GM23338 (cell line): ENCODE results near the gene IQGAP2. TPM values are rescaled to one million over a fixed set of nuclear protein-coding genes. Genes with fewer than 3 reads are reported as not detected.

ENCODE experiments used
- ATAC-seq: fragments of 200-7000 bp; cut with Tn5 transposase; 3 replicates; pipeline ENCODE4 v1.9.1; 2020
- DNase-seq: peaks from one replicate; pipeline ENCODE4 v3.0.0-alpha.2; 2015; ENCODE audit warnings: low spot score
- H2AFZ ChIP-seq: fragments of 200-600 bp; sonication (generic); 2 replicates; pipeline ENCODE4 v1.8.0; 2016; ENCODE audit warnings: antibody characterized with exemption, mild to moderate bottlenecking, moderate library complexity
- H3F3A ChIP-seq: fragments of 200-600 bp; sonication (generic); replicated peaks from 2 replicates; pipeline ENCODE4 v1.8.0; 2017; ENCODE audit warnings: antibody characterized with exemption, mixed run types, low read depth
- H3K27ac ChIP-seq: fragments of 200-600 bp; sonication (generic); 2 replicates; pipeline ENCODE4 v1.6.1; 2016; ENCODE audit warnings: low read depth
- H3K27me3 ChIP-seq: fragments of 200-600 bp; sonication (generic); 2 replicates; pipeline ENCODE4 v1.8.0; 2016; ENCODE audit warnings: mild to moderate bottlenecking, mixed run types, moderate library complexity; ENCODE audit not compliant: insufficient read depth
- H3K36me3 ChIP-seq: fragments of 200-600 bp; sonication (generic); 2 replicates; pipeline ENCODE4 v1.8.0; 2016; ENCODE audit warnings: mild to moderate bottlenecking; ENCODE audit not compliant: insufficient read depth
- H3K4me1 ChIP-seq: fragments of 200-600 bp; sonication (generic); 2 replicates; pipeline ENCODE4 v1.8.0; 2016; ENCODE audit warnings: mild to moderate bottlenecking, moderate library complexity; ENCODE audit not compliant: insufficient read depth
- H3K4me2 ChIP-seq: fragments of 200-600 bp; sonication (generic); 2 replicates; pipeline ENCODE4 v1.7.1; 2017; ENCODE audit warnings: mixed run types
- H3K4me3 ChIP-seq: fragments of 200-600 bp; sonication (generic); 2 replicates; pipeline ENCODE4 v1.6.1; 2016; ENCODE audit warnings: mixed run types
- H3K79me2 ChIP-seq: fragments of 200-600 bp; sonication (generic); replicated peaks from 2 replicates; pipeline ENCODE4 v1.8.0; 2017; ENCODE audit warnings: mild to moderate bottlenecking; ENCODE audit not compliant: insufficient read depth
- H3K9me2 ChIP-seq: fragments of 200-600 bp; sonication (generic); 2 replicates; pipeline ENCODE4 v1.8.0; 2017; ENCODE audit not compliant: insufficient read depth
- H4K20me1 ChIP-seq: fragments of 200-600 bp; sonication (generic); replicated peaks from 2 replicates; pipeline ENCODE4 v1.8.0; 2017; ENCODE audit warnings: mild to moderate bottlenecking; ENCODE audit not compliant: insufficient read depth
- H3K27ac Mint-ChIP-seq: 2 replicates; pipeline ENCODE4 v1.8.0; 2020; ENCODE audit warnings: inconsistent platforms, mild to moderate bottlenecking, moderate library complexity, mixed read lengths
- H3K27me3 Mint-ChIP-seq: 3 replicates; pipeline ENCODE4 v1.8.0; 2022; ENCODE audit warnings: low read depth, mild to moderate bottlenecking, moderate library complexity, mixed read lengths, inconsistent platforms; ENCODE audit not compliant: insufficient read depth, poor library complexity
- H3K36me3 Mint-ChIP-seq: 3 replicates; pipeline ENCODE4 v1.8.0; 2021; ENCODE audit warnings: low read depth, mild to moderate bottlenecking, inconsistent platforms, moderate library complexity, mixed read lengths
- H3K4me1 Mint-ChIP-seq: 3 replicates; pipeline ENCODE4 v1.8.0; 2020; ENCODE audit warnings: mild to moderate bottlenecking, inconsistent platforms, mixed read lengths
- H3K4me3 Mint-ChIP-seq: 3 replicates; pipeline ENCODE4 v1.8.0; 2021; ENCODE audit warnings: moderate library complexity, mild to moderate bottlenecking, inconsistent platforms, mixed read lengths
- H3K9me3 Mint-ChIP-seq: 3 replicates; pipeline ENCODE4 v1.8.0; 2020; ENCODE audit warnings: moderate library complexity, mild to moderate bottlenecking, inconsistent platforms, mixed read lengths
- CREB1 ChIP-seq: fragments of 250-450 bp; sonication (Bioruptor Pico); IDR thresholded peaks from 2 replicates; pipeline ENCODE4 v1.5.0; 2020; ENCODE audit warnings: low read depth, mild to moderate bottlenecking, moderate library complexity
- EZH2 ChIP-seq: fragments of 200-600 bp; sonication (generic); IDR thresholded peaks from one replicate; pipeline ENCODE4 v1.8.0; 2017; ENCODE audit warnings: antibody characterized with exemption, mild to moderate bottlenecking, low read depth; ENCODE audit not compliant: unreplicated experiment
- EZH2phosphoT487 ChIP-seq: fragments of 200-600 bp; sonication (generic); IDR thresholded peaks from one replicate; pipeline ENCODE4 v1.8.1; 2018; ENCODE audit warnings: antibody characterized with exemption; ENCODE audit not compliant: unreplicated experiment
- JUNB ChIP-seq: IDR thresholded peaks from one replicate; pipeline ENCODE4 v1.6.1; 2016; ENCODE audit warnings: antibody characterized with exemption; ENCODE audit not compliant: unreplicated experiment
- NANOG ChIP-seq: IDR thresholded peaks from 2 replicates; pipeline ENCODE4 v1.6.1; 2016; ENCODE audit warnings: antibody characterized with exemption, borderline replicate concordance
- POLR2AphosphoS5 ChIP-seq: IDR thresholded peaks from 2 replicates; pipeline ENCODE4 v1.6.1; 2016; ENCODE audit warnings: antibody characterized with exemption, low read depth
- STAT1 ChIP-seq: IDR thresholded peaks from one replicate; pipeline ENCODE4 v1.6.1; 2016; ENCODE audit warnings: antibody characterized with exemption; ENCODE audit not compliant: unreplicated experiment
- ZNF114 ChIP-seq: fragments of 250-450 bp; sonication (Bioruptor Pico); IDR thresholded peaks from 2 replicates; pipeline ENCODE4 v1.5.0; 2020; ENCODE audit warnings: mild to moderate bottlenecking, moderate library complexity
- ZNF331 ChIP-seq: fragments of 250-450 bp; sonication (Bioruptor Pico); IDR thresholded peaks from 2 replicates; pipeline ENCODE4 v1.5.0; 2020; ENCODE audit warnings: low read depth, mild to moderate bottlenecking, moderate library complexity
- polyA plus RNA-seq: library from polyadenylated mRNA; unstranded; fragments of >200 nt; fragmentation: Nextera tagmentation; extraction: Ambion mirVana; gene quantifications from 2 replicates; pipeline ENCODE4 v1.2.1, GENCODE V29; 2016
- total RNA-seq: library from RNA; depleted of rRNA; stranded (reverse); fragments of >200 nt; shearing (Covaris generic); gene quantifications from 2 replicates; pipeline ENCODE4 v1.2.3, GENCODE V29; 2014
- TF ChIP-seq, protein P1 (sequence below): fragments of 250-450 bp; sonication (Bioruptor Pico); IDR thresholded peaks from 2 replicates; pipeline ENCODE4 v1.5.0; 2020; ENCODE audit warnings: mild to moderate bottlenecking, moderate library complexity
- TF ChIP-seq, protein P2 (sequence below): IDR thresholded peaks from one replicate; pipeline ENCODE4 v1.6.1; 2018; ENCODE audit warnings: antibody characterized with exemption; ENCODE audit not compliant: unreplicated experiment
- TF ChIP-seq, protein P3 (sequence below), 2 experiments: fragments of 200-600 bp in 1 of 2; sonication (generic) in 1 of 2; conservative IDR thresholded peaks; 2 replicates each; pipeline versions ENCODE4 v1.5.1 to v1.6.1; 2016 to 2017; ENCODE audit warnings: antibody characterized with exemption in 2 of 2, low read depth in 2 of 2, mild to moderate bottlenecking in 2 of 2, moderate library complexity in 1 of 2
- TF ChIP-seq, protein P4 (sequence below): IDR thresholded peaks from 2 replicates; pipeline ENCODE4 v1.6.1; 2016; ENCODE audit warnings: antibody characterized with exemption

IQGAP2 gene
- total and polyA plus RNA-seq, 2 experiments from 2014 or later = 60.0 to 86.5 TPM

DNA sequence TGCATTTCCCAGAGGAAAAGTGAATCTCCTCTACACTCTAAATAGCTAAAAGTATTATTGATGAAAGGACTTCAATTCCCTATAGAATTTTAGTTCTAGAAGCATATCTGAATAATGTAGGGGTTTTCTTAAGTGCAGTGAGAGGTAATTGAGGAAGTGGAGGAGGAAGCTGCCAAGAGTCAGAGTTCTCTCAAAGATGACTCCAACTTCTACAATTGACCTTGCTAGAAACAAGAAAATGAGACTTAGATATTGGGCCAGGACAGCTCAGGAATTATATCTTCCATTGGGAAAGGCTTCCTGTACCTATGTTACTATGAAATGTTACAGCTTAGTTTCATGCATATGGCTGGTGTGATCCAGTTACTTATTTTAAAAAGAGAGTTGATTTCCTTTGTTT lies 302.5 kb downstream of the IQGAP2 start:
- Histone ChIP-seq H3K36me3 (0 out of 2 replicates have a peak, but pooled peaks cover 6% of the 10 kb centered on the region), H3K4me2 (no peak overlapping the region), H3K27me3 (no peaks in the 10 kb centered on the region), H3K9me2 (no peaks in the 10 kb centered on the region), H2AFZ (no peak overlapping the region), H3F3A (no peaks in the 10 kb centered on the region), H3K79me2 (no peaks in the 10 kb centered on the region), H3K4me3 (no peak overlapping the region), H3K4me1 (no peaks in the 10 kb centered on the region), H4K20me1 (no peaks in the 10 kb centered on the region), H3K27ac (no peak overlapping the region)
- TF ChIP-seq ZNF331 (CRISPR knock-in tag) = no peak
- TF ChIP-seq, protein P1, sequence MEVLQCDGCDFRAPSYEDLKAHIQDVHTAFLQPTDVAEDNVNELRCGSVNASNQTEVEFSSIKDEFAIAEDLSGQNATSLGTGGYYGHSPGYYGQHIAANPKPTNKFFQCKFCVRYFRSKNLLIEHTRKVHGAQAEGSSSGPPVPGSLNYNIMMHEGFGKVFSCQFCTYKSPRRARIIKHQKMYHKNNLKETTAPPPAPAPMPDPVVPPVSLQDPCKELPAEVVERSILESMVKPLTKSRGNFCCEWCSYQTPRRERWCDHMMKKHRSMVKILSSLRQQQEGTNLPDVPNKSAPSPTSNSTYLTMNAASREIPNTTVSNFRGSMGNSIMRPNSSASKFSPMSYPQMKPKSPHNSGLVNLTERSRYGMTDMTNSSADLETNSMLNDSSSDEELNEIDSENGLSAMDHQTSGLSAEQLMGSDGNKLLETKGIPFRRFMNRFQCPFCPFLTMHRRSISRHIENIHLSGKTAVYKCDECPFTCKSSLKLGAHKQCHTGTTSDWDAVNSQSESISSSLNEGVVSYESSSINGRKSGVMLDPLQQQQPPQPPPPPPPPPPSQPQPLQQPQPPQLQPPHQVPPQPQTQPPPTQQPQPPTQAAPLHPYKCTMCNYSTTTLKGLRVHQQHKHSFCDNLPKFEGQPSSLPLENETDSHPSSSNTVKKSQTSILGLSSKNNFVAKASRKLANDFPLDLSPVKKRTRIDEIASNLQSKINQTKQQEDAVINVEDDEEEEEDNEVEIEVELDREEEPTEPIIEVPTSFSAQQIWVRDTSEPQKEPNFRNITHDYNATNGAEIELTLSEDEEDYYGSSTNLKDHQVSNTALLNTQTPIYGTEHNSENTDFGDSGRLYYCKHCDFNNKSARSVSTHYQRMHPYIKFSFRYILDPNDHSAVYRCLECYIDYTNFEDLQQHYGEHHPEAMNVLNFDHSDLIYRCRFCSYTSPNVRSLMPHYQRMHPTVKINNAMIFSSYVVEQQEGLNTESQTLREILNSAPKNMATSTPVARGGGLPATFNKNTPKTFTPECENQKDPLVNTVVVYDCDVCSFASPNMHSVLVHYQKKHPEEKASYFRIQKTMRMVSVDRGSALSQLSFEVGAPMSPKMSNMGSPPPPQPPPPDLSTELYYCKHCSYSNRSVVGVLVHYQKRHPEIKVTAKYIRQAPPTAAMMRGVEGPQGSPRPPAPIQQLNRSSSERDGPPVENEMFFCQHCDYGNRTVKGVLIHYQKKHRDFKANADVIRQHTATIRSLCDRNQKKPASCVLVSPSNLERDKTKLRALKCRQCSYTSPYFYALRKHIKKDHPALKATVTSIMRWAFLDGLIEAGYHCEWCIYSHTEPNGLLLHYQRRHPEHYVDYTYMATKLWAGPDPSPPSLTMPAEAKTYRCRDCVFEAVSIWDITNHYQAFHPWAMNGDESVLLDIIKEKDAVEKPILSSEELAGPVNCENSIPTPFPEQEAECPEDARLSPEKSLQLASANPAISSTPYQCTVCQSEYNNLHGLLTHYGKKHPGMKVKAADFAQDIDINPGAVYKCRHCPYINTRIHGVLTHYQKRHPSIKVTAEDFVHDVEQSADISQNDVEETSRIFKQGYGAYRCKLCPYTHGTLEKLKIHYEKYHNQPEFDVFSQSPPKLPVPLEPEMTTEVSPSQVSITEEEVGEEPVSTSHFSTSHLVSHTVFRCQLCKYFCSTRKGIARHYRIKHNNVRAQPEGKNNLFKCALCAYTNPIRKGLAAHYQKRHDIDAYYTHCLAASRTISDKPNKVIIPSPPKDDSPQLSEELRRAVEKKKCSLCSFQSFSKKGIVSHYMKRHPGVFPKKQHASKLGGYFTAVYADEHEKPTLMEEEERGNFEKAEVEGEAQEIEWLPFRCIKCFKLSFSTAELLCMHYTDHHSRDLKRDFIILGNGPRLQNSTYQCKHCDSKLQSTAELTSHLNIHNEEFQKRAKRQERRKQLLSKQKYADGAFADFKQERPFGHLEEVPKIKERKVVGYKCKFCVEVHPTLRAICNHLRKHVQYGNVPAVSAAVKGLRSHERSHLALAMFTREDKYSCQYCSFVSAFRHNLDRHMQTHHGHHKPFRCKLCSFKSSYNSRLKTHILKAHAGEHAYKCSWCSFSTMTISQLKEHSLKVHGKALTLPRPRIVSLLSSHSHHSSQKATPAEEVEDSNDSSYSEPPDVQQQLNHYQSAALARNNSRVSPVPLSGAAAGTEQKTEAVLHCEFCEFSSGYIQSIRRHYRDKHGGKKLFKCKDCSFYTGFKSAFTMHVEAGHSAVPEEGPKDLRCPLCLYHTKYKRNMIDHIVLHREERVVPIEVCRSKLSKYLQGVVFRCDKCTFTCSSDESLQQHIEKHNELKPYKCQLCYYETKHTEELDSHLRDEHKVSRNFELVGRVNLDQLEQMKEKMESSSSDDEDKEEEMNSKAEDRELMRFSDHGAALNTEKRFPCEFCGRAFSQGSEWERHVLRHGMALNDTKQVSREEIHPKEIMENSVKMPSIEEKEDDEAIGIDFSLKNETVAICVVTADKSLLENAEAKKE (CRISPR knock-in tag) = no peak
- no peak for TF ChIP-seq EZH2phosphoT487
- TF ChIP-seq, protein P2, sequence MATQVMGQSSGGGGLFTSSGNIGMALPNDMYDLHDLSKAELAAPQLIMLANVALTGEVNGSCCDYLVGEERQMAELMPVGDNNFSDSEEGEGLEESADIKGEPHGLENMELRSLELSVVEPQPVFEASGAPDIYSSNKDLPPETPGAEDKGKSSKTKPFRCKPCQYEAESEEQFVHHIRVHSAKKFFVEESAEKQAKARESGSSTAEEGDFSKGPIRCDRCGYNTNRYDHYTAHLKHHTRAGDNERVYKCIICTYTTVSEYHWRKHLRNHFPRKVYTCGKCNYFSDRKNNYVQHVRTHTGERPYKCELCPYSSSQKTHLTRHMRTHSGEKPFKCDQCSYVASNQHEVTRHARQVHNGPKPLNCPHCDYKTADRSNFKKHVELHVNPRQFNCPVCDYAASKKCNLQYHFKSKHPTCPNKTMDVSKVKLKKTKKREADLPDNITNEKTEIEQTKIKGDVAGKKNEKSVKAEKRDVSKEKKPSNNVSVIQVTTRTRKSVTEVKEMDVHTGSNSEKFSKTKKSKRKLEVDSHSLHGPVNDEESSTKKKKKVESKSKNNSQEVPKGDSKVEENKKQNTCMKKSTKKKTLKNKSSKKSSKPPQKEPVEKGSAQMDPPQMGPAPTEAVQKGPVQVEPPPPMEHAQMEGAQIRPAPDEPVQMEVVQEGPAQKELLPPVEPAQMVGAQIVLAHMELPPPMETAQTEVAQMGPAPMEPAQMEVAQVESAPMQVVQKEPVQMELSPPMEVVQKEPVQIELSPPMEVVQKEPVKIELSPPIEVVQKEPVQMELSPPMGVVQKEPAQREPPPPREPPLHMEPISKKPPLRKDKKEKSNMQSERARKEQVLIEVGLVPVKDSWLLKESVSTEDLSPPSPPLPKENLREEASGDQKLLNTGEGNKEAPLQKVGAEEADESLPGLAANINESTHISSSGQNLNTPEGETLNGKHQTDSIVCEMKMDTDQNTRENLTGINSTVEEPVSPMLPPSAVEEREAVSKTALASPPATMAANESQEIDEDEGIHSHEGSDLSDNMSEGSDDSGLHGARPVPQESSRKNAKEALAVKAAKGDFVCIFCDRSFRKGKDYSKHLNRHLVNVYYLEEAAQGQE = no peak
- TF ChIP-seq, protein P3, sequence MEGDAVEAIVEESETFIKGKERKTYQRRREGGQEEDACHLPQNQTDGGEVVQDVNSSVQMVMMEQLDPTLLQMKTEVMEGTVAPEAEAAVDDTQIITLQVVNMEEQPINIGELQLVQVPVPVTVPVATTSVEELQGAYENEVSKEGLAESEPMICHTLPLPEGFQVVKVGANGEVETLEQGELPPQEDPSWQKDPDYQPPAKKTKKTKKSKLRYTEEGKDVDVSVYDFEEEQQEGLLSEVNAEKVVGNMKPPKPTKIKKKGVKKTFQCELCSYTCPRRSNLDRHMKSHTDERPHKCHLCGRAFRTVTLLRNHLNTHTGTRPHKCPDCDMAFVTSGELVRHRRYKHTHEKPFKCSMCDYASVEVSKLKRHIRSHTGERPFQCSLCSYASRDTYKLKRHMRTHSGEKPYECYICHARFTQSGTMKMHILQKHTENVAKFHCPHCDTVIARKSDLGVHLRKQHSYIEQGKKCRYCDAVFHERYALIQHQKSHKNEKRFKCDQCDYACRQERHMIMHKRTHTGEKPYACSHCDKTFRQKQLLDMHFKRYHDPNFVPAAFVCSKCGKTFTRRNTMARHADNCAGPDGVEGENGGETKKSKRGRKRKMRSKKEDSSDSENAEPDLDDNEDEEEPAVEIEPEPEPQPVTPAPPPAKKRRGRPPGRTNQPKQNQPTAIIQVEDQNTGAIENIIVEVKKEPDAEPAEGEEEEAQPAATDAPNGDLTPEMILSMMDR (conservative IDR thresholded peaks at IDR 0.05; ENCODE audit: low read depth in 2 of 2) = no peak
- TF ChIP-seq, protein P4, sequence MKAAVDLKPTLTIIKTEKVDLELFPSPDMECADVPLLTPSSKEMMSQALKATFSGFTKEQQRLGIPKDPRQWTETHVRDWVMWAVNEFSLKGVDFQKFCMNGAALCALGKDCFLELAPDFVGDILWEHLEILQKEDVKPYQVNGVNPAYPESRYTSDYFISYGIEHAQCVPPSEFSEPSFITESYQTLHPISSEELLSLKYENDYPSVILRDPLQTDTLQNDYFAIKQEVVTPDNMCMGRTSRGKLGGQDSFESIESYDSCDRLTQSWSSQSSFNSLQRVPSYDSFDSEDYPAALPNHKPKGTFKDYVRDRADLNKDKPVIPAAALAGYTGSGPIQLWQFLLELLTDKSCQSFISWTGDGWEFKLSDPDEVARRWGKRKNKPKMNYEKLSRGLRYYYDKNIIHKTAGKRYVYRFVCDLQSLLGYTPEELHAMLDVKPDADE = no peak
- TF ChIP-seq EZH2 = no peak
- TF ChIP-seq CREB1 (CRISPR knock-in tag) = no peak
- no peak for TF ChIP-seq POLR2AphosphoS5
- no peak for TF ChIP-seq JUNB
- no peak for TF ChIP-seq STAT1
- no peak for TF ChIP-seq ZNF114 (CRISPR knock-in tag)
- TF ChIP-seq NANOG = no peak
- no peak overlapping the region for H3K4me3 Mint-ChIP-seq
- peaks cover 2% of the 10 kb centered on the region for H3K27me3 Mint-ChIP-seq
- ATAC-seq (no peak), DNase-seq (no peak)
- peaks cover 6% of the 10 kb centered on the region; the same call in 1 of the 3 replicates for H3K4me1 Mint-ChIP-seq
- peaks cover 13% of the 10 kb centered on the region; the same call in 2 of the 3 replicates for H3K36me3 Mint-ChIP-seq
- no peaks in the 10 kb centered on the region for H3K9me3 Mint-ChIP-seq
- no peak overlapping the region for H3K27ac Mint-ChIP-seq
